ENCODE measurements around the gene BEGAIN.
A peak's percentile ranks its signal among the peaks of the same experiment; 100 is the strongest.

The BEGAIN gene

DNA sequence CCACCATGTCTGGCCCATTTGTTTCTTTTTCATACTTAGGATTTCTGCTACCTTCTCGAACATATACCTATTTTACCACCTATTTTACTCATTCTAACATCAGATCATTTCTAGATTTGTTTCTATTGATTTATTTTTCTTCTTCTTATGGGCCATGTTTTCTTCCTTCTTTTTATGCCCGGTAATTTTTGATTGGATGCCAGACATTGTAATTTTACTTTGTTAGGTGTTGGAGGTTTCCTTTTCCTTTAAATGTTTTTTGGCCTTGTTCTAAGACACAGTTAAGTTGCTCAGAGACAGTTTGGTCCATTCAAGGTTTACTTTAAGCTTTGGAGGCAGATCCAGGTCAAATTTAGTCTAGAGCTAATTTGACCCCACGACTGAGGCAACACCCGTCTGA lies 14.7 kb upstream of the BEGAIN start:
- DNase-seq: no peak

DNA sequence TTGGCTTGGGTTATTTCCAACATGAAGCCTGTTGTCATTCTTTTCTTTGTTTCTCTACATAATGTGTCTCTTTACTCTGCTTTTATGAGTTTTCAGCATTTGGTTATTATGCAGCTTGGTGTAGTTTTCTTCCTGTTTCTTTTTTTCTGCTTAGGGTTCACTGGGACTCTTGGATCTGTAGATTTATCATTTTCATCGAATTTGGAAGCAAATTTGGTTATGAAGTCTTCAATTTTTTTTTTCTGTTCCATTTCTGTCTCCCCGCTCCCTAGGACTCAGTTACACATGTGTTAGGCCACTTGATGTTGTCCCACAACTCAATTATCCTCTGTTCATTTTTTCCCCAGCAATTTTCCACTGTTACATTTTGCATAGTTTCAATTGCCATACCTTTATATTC lies 13.8 kb upstream of the BEGAIN start:
- DNase-seq: no peak

DNA sequence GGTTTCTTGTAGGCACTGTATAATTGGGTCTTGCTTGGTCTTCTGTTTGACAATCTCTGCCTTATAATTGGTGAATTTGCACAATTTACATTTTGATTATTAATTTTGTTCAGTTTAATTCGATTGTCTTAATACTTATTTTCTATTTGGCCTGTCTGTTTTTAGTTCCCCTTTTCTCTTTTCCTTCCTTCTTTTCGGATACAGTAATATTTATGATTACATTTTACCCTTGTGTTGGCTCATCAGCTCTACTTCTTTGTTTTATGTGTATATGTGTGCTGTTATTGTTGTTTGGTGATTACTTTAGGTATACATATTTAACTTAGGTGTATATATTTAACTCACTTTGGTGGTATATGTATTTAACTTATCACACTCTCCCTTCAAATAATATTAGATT lies 12.8 kb upstream of the BEGAIN start:
- no peak for DNase-seq

DNA sequence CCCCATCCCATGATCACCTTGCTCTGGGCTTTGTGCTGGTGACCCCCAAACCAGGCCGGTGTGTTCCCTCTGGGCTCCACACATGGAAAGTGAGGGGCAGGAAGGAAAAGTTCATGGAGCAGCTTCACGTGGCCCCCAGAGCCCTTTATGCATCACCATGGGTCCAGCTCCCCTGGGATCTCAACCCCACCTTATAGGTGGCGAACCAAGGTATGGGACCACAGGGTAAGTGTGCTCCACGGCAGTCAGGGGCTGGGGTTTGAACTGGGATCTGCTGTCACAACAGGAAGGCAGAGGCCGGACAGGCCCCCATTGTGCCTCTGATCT lies 7.4 kb upstream of the BEGAIN start:
- no peak for DNase-seq

DNA sequence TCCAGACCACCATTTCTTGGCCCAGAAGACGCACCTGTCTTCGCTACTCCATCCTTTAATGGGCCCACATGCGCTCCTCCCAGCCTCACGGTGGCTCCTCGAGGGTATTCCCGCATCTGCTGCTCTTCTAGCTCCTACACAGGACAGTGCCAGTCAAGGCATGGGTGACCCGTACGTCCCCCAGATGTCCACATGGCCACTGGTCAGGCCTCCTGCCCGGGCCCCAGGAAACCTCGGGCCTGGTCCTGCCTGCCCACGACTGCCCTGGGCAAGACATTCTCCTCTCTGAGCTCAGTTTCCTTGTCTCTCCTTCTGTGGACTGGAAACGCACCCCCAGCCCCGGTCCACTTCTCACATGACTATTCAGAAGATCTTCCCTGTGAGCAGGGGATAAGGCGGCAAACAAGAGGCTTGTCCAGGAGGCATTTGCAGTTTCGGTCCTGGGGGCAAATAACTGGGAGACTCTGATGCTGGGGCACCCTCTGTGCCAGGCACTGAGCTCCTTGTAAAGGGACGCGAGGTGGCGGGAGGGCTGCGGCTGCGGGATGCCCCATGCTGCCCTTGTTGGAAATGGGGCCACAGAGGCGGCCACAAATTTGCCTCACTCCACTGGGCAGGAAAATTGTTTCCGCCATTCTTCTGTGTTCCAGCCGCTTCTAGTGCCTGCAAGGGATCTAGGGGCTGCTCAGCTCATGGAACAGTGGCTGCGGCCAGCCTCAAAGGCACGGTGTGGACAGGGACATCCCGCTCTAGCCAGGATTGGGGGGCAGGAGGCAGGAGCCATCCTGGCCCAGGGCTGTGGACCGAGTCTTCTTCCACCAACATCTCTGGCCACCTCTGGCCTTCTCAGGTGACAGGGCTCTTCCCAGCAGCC lies 6.8 kb upstream of the BEGAIN start:
- no peak for DNase-seq

DNA sequence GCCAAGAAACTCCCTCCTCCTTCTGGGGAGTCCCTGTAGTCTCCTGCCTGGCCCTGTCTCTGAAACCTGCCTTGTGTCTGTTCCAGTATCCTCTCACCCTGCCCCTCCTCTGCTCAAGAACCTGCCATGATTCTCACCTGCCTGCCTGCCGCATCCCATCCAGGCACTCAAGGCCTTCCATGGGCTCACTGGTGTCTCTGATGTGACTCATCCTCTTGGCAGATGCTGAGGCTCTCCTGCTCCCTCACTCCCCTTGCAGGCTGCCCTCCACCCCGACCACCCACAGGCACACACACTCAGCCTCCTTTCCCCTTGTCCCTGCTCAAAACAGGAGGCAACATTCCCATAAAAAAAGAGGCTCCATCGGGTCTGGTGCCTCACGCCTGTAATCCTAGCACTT lies 5.8 kb upstream of the BEGAIN start:
- DNase-seq: no peak

DNA sequence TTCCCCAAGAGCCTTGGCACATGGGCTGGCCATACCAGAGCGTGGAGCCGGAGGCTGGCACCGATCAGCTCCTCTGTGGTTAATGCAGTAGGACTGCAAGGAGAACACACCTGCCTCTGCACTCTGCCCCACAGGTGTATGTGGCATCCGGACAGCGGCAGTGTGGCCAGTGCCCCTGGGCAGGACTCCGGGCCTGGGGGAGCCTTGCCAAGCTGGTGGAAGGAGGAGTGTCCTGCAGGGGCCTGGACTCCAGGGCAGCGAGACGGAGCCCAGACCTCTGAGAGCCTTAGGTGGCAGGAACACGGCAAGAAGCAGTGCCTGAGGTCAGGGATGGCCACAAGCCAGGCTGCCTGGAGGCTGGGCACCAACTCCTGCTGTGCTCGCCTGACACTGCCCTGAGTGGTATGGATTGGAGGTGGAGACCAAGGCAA lies 5.3 kb upstream of the BEGAIN start:
- no peak for DNase-seq

DNA sequence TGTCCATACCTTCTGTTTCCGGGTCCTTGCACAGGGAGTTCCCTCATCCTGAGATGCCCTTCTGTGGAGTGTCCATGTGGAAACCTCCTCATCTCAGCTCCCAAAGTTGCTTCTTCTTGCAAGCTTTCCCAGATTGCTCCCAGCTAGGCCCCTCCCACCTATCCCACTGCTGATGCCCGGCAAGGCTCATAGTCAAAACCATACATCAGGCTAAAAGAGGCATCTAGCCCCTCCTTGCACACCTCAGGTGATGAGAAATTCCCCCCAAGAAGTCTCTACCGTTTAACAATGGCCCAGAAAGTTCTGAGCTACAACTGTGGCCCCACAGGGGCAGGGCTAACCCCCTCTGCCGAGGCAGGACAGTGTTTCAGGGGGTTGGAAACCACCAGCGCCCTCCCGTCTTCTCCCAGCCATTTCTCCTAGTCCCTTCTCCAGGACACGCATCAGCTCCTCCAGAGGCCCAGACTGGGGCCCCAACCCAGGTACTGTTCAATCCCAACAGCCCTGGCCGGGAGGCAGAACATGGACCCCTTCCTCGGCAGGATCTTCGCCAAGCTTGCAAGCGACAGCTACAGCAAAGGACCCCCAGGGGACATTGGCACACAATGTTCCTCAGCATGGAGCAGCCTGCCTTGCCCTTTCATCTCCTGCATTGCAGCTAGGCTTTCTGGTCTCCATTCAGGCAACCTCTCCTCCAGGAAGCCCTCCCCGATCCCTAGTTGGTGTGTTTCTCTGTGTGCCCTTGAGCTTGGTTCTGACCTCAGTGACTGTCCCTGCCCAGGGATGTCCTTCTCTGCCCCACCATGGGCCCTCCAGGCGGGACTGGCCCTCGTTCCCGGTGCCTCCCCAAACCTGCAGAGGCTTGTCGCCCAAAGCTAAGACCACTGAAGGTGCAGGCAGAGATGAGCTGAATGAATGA lies 4.5 kb upstream of the BEGAIN start:
- no peak for DNase-seq

DNA sequence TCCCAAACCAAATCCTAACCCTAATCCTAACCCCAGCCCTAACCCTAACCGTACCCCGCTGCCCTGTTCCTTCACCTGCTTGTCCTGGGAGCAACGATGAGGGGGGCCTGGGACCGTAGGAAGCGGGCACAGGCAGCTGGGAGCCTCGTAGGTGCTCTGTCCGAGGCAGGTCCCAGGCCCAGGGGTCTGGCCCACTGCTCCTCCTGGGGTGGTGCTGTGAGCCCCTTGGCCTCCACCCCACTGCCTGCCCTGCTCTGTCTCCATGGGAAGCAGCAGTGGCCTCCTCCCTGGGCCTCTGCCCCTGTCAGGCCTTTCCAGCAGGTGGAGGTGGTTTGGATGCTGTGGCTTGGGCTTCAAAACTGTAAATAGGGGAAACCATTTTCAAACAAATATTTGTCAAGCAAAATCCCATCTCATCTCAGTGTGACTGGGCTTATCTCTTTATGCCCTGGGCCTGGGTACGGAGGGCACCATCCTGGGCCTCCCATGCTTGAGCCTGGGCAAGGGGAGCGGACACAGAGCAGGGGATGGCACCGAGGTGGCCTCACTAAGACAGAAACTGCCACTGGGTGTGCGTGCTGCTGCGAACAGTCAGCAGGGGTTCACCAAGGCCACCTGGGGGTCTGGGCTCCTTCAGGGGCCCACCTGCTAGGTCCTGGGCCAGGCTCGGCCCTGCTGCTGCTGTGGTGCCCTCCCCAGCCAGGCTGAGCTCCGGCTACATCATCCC lies 3.7 kb upstream of the BEGAIN start:
- no peak for DNase-seq

DNA sequence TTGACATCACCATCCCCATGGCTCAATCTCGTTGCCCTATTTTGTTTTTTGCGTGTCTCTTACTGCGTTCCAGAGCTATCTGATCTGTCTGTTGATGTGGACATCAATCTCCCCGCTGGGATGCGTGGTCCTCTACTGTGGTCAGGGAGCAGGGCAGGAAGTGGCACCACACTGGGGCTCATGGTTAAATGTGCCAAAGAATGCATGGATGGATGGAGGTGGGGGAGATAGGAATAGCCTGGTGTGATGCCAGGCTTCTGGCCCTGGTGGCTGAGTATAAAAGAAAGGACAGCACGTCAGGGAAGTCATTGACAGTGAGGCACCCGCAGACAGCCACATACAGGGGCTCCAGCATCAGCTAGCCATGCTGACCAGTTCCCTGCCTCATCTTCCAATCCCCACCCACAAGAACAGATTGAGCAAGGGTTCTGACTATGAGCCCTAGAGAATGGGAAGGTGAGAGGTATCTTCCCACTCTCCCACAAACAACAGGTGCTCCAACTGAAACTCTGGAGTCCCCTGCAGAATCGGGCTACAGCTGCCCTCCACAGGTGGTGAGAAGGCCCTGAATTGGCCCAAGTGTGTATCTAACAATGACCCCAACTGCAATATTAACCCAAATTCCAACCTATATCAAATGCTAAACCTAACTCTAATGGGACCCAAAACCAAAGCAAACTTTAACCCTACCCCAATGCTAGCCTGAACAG lies 2.7 kb upstream of the BEGAIN start:
- DNase-seq: no peak

DNA sequence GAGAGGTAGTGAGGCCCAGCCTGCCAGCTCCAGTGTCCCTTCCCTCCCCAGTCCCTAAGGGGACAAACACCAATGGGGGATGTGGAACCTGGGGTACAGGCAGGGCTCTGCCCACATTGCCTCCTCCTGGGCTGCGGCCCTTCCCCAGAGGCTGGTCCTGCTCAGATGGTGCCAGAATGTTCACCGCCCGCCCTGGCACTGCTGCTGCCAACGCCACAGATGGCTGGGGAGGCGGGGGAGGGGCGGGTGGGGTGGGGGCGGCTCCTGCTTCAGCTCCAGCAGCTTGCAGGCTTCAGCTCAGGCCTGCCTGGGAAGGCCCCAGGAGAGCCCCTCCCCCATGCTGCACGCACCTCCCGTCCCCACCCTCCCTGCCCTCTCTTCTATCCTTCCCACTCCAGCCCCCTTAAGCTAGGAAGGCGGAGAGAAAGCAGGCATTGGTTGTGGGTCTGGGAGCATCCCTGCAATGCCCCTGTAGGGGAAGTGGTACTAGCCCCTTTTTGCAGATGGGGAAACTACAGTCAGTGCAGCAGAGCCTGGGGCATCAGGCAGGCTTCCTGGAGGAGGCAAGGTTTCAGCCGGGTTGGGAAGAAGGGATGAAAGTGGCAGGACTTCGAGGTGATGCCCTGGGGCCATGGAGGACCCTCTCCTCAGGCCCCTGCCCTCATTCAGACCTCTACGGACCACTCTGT lies 2.0 kb upstream of the BEGAIN start:
- DNase-seq: peak in 6 of 56 donors; percentile 33 to 62 (median 43)

DNA sequence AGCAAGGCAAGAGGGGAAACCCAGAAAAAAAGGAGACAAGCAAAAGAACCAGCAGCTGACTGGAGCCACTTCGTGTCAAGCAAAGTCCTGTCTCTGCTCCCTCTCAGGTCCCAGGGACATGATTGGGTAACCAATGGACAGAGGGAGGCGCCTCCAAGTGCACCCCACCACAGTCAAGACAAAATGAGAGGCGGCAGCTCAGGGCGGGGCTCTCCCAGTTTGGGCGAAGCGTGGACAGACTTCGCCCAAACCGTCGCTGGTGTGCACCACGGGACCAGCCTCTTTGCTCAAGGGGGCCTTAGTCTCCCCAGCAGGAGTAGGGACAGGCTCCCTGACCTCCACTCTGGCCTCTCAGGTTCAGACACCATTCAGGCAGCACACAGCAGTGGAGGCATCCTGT lies 1.5 kb upstream of the BEGAIN start:
- peak in 3 of 56 donors; percentile 40 to 42 (median 40) for DNase-seq

DNA sequence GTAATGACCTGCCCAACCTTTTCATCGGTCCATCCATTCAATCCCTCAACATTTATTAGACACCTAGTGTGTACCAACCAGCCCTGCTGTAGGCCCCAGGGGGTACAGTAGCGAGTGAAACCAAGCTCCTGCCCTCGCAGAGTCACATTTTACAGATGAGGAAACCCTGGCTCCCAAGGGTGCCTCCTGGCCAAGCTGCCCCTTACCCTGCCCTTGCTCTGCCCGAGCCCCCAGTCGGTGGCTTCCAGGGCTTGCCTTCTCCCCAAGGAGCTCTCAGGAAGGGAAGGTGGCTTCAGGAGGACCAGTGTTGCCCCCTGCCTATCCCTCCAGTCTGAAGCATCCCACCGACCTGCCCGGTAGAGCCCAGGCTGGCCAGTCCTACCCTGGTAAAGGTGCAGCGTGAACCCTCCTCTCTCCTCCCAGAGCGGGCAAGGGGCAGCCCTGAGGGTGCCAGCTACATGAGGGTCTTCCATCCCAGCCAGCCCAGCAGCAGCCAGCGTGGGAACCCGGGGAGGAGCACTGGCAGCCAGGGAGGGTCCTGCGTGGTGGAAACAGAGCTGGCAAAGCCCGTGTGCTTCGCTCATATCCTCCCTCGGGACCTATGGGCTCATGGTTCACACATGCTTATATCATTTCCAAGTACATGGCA lies 670 bp upstream of the BEGAIN start:
- no peak for DNase-seq

DNA sequence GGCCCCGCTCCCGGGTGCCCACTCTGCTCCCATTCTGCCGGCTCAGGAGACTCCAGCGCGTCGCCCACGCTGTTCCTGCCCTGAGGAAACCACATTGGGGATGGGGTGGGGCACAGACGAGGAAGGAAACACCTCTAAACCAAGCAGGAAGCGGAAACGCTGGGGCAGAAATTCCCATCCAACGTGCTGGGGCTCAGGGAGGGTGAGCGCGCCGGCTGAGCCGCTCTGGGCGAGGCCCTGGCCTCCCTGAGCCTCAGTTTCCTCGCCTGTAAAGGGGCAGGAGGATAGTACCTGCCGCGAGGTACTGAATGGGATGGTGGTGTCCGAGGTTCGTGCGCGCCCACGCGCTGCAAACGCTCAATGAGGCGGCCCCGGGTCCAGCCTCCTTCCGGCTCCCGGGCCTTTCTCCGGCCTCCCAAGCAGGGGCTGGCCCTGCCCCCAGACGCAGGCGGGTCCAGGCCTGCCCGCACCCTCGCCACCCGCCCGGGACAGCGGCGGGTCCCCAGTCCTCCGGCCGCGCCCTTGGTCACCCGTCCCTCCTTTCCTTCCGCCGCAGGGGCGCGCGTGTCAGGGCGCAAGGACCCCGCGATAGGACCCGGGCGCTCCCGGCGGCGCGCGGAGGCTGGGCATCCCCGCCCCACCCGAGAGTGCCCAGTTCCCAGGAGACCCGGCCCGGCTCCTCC lies 673 bp downstream of the BEGAIN start:
- peak in 11 of 56 donors; percentile 17 to 64 (median 41) for DNase-seq

DNA sequence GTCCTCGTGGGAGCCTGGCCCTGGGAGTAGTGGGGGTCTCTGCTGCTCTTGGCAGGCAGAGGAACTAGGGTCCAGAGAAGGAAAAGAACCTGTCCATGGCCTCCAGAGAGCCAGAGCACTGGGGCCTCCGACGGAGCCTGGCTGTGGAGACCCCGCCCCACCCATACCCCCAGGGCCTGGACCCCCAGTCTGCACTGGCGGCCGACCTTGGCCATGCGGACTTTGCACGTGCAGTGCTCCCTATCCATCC lies 1.1 kb downstream of the BEGAIN start:
- DNase-seq: no peak

DNA sequence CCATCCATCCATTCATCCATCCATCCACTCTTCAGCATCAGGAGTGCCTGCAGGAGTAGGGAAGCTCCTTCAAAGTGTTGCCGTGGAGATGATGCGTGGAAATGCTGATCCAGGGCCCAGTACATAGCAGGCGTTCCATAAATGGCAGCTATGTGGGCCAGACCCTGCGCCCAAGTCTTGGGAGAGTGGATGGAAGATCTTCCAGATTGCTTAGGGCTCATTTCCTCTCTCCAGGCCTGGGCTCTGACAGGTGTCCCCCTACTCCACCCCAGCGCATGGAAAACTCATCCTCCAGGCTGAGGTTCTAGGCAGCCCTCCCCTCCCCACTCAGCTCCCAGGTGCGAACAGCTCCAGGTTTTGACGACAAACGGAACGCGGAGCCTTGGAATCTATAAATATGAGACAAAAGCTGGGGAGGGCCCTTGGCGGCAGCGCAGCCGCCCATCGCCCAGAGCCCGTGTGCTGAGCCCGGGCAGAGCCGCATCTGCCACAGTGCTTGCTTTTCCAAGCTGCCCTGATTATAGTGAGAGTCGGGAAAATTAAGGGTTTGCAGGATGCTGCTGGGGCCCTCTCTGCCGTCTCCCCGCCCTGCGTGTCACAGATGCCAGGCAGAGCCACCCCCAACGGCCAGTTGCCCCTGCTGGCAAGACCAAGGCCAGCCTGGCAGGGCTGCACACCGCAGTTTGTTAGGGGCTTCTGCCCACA lies 1.6 kb downstream of the BEGAIN start:
- DNase-seq: peak in 2 of 56 donors; percentile 21 to 27

DNA sequence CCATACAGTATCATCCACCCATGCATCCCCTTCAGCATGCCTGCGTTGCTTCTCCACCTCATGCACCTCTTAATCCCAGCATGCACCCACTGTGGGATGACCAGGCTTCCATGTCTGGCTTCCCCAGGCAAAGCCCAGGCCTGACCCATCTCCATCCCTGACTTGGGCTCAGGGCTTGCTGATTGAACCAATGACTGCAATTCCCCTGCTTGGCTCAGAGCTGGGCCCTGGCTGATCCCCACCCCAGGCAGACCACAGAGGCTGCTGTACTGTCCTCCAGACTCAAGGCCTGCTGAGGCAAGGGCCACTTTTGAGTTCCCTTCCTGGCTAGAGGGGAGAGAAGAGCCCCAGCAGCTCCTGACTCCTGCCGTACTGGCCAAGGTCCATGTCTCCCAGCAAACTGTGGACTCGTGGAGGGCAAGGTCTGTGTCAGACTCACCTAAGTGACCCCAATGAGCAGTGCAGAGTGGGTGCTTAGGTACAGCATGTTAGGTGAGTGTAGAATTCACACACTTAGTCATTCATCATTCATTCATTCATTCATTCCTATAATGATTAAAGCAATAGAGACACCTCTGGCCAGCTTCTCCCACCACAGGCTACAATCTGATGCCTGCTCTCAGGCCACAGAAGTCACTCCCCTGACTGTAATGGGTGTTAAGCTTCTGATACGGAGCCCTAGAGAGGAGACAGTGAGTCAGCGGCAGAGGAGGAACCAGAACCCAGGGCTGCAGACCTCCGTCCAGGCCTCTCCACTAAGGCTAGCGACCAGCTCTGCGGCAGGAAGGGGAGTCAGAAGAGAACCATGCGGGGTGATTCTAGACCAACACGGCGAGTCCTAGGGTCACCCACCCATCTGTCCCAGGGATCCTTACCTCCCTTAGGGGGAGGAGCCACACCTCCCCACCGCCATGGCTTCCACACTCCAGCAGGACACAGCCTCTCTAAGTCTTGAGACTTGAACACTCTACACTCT lies 2.9 kb downstream of the BEGAIN start:
- DNase-seq: no peak

DNA sequence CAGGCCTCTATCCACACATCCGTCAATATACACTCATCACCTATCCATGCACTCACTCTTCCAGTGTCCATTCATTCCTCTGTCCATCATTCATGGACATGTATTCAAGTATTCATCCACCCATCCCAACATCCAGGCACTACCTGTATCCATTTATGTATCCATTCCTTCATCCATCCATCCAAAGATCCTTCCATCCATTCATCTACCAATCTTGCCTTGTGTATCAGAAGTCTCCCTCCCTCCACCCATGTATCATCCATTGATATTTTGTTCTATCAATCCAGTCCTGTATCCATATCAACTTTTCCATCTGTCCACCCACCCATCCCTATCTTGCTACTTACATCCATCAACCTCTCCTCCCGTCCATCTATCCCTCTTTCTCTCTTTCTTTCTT lies 4.0 kb downstream of the BEGAIN start:
- DNase-seq: no peak

Data from amygdala (tissue), 56 donors.